Measurements from ENCODE around the gene MACROD2. TPM values are rescaled to one million over a fixed set of nuclear protein-coding genes. Genes with fewer than 3 reads are reported as not detected.

The MACROD2 gene
- total RNA-seq, 1 experiment from 2014 or later, result 1.6 TPM

GRCh38 chr20:15072316-15072715 is 1077.0 kb downstream of the MACROD2 start:
- no peak overlapping the region for H2BK20ac ChIP-seq (ENCODE audit: low read depth, low read length, poor library complexity, severe bottlenecking)
- no peak overlapping the region for H4K91ac ChIP-seq (ENCODE audit: insufficient read length, low read depth, low read length)
- no peak overlapping the region for H3K27ac ChIP-seq (ENCODE audit: insufficient read length, low read depth, low read length)
- no peaks in the 10 kb centered on the region for H3K9me3 ChIP-seq (ENCODE audit: control insufficient read depth, low read depth, low read length)
- no peak overlapping the region for H3K4me3 Mint-ChIP-seq
- H2BK120ac ChIP-seq (ENCODE audit: low read depth, low read length, poor library complexity, severe bottlenecking), result no peak overlapping the region
- no peak overlapping the region for H3K14ac ChIP-seq (ENCODE audit: insufficient read depth, low read length)
- no peak overlapping the region for H3K27ac Mint-ChIP-seq
- H2BK5ac ChIP-seq (ENCODE audit: insufficient read length, low read length), result no peak overlapping the region
- no peaks in the 10 kb centered on the region for H4K20me1 ChIP-seq (ENCODE audit: control insufficient read depth, insufficient read depth, insufficient read length)
- peaks cover 2% of the 10 kb centered on the region; the same call in 1 of the 2 replicates for H3K4me1 ChIP-seq (ENCODE audit: insufficient read depth, low read length)
- H2BK12ac ChIP-seq (ENCODE audit: insufficient read length, low read depth, low read length), result no peak overlapping the region
- H3K9me3 Mint-ChIP-seq, result peaks cover 0 to 9% of the 10 kb centered on the region in 2 experiments; a peak in 2 of 5 replicates
- no peaks in the 10 kb centered on the region for H3K23me2 ChIP-seq (ENCODE audit: insufficient read length, low read depth, low read length, poor library complexity, severe bottlenecking)
- H3T11ph ChIP-seq (ENCODE audit: low read length), result no peak overlapping the region
- H4K5ac ChIP-seq (ENCODE audit: insufficient read length, low read depth, low read length), result no peak overlapping the region
- H4K8ac ChIP-seq (replicated peaks; ENCODE audit: insufficient read length, low read depth, low read length), result no peak overlapping the region
- no peak overlapping the region for H3K18ac ChIP-seq (ENCODE audit: insufficient read length, low read depth, low read length)
- peaks cover 19 to 22% of the 10 kb centered on the region in 2 experiments for H3K4me1 Mint-ChIP-seq
- H3K4ac ChIP-seq (ENCODE audit: low read depth, low read length), result no peak overlapping the region
- H3K36me3 Mint-ChIP-seq (ENCODE audit: insufficient read depth in 1 of 3, low read depth in 3 of 3), result peaks cover 0 to 8% (median 5%) of the 10 kb centered on the region in 3 experiments; a peak in 4 of 7 replicates
- no peaks in the 10 kb centered on the region for H3K79me2 ChIP-seq (ENCODE audit: insufficient read depth, low read length)
- no peak overlapping the region for H3K23ac ChIP-seq (ENCODE audit: insufficient read length, low read depth, low read length)
- no peaks in the 10 kb centered on the region for H3K79me1 ChIP-seq (ENCODE audit: insufficient read depth, low read depth, low read length, poor library complexity, severe bottlenecking)
- H2AFZ ChIP-seq (ENCODE audit: low read length), result no peak overlapping the region
- DNase-seq, result no peak
- H3K27me3 ChIP-seq (ENCODE audit: insufficient read depth, low read length), result no peaks in the 10 kb centered on the region
- TF ChIP-seq CTCF (conservative IDR thresholded peaks at IDR 0.05), result no peak
- H3K4me2 ChIP-seq (ENCODE audit: insufficient read depth, insufficient read length, low read length), result no peak overlapping the region
- H2AK5ac ChIP-seq (ENCODE audit: insufficient read length, low read length), result no peak overlapping the region
- H2BK15ac ChIP-seq (ENCODE audit: low read depth, low read length), result no peak overlapping the region
- no peaks in the 10 kb centered on the region for H3K27me3 Mint-ChIP-seq (ENCODE audit: low read depth)
- H3K9ac ChIP-seq (ENCODE audit: extremely low read depth, insufficient read length, low read length), result no peak overlapping the region
- no peak overlapping the region for H3K56ac ChIP-seq (ENCODE audit: insufficient read length, low read depth, low read length)

Data from H9 (cell line).